IMR-90 (cell line): ENCODE data around the gene RASA1. TPM values are rescaled to one million over a fixed set of nuclear protein-coding genes. Genes with fewer than 3 reads are reported as not detected.
A peak's percentile ranks its signal among the peaks of the same experiment; 100 is the strongest.

Experiments used
- ATAC-seq: fragments of 200-7000 bp; cut with Tn5 transposase; 2 replicates; pipeline ENCODE4 v1.9.1; 2020; ENCODE audit warnings: low read depth, mild to moderate bottlenecking, moderate library complexity
- BruUV-seq: library from RNA; stranded (reverse); fragments of 400-500 nt; replicated peaks from 2 replicates; lab custom pipeline; 2021; lab: Mats Ljungman, UMichigan
- CTCF ChIA-PET: fragments of 300-600 bp; formaldehyde crosslinking; extraction: SDS; loops from one replicate; lab custom pipeline; 2021; ENCODE audit warnings: antibody characterized with exemption; lab: Yijun Ruan, JAX
- POLR2A ChIA-PET: fragments of 300-600 bp; sonication (Branson Sonifier 250); formaldehyde crosslinking; loops from one replicate; lab custom pipeline; 2022; ENCODE audit warnings: antibody characterized with exemption; ENCODE audit not compliant: unreplicated experiment; lab: Charles Lee
- DNase-seq: peaks from one replicate; pipeline ENCODE4 v3.0.0; 2013
- H2AFZ ChIP-seq: replicated peaks from 2 replicates; pipeline ENCODE3; 2013; ENCODE audit warnings: low read length, mild to moderate bottlenecking; ENCODE audit not compliant: poor library complexity
- H2AK5ac ChIP-seq: 2 replicates; pipeline ENCODE4 v1.6.1; 2013; ENCODE audit warnings: low read depth, low read length, inconsistent platforms
- H2AK9ac ChIP-seq: replicated peaks from 2 replicates; pipeline ENCODE3; 2013; ENCODE audit warnings: mild to moderate bottlenecking, low read depth, low read length, moderate library complexity; ENCODE audit not compliant: poor library complexity
- H2BK120ac ChIP-seq: 2 replicates; pipeline ENCODE4 v1.6.1; 2013; ENCODE audit warnings: low read depth, low read length, inconsistent platforms
- H2BK15ac ChIP-seq: 3 replicates; pipeline ENCODE4 v1.6.1; 2013; ENCODE audit warnings: low read depth, low read length, inconsistent platforms
- H2BK20ac ChIP-seq: 2 replicates; pipeline ENCODE4 v1.6.1; 2013; ENCODE audit warnings: low read depth, mild to moderate bottlenecking, inconsistent platforms, low read length, moderate library complexity
- H2BK5ac ChIP-seq: 2 replicates; pipeline ENCODE4 v1.6.1; 2013; ENCODE audit warnings: mild to moderate bottlenecking, low read depth, low read length, inconsistent platforms; ENCODE audit not compliant: poor library complexity, severe bottlenecking
- H3K14ac ChIP-seq: replicated peaks from 2 replicates; pipeline ENCODE4 v1.6.1; 2013; ENCODE audit warnings: low read depth, low read length, inconsistent platforms
- H3K18ac ChIP-seq: 2 replicates; pipeline ENCODE4 v1.6.1; 2013; ENCODE audit warnings: low read depth, low read length, control low read depth
- H3K23ac ChIP-seq: 2 replicates; pipeline ENCODE4 v1.6.1; 2013; ENCODE audit warnings: low read depth, low read length, inconsistent platforms
- H3K27ac ChIP-seq: 2 replicates; pipeline ENCODE4 v1.5.1; 2013; ENCODE audit warnings: mild to moderate bottlenecking, control low read depth, low read length; ENCODE audit not compliant: insufficient read depth
- H3K27me3 ChIP-seq: 2 replicates; pipeline ENCODE4 v1.6.1; 2013; ENCODE audit warnings: low read length; ENCODE audit not compliant: control insufficient read depth, insufficient read depth
- H3K36me3 ChIP-seq: 2 replicates; pipeline ENCODE4 v1.6.1; 2013; ENCODE audit warnings: low read length, mixed read lengths; ENCODE audit not compliant: control insufficient read depth, insufficient read depth
- H3K4ac ChIP-seq: 2 replicates; pipeline ENCODE4 v1.6.1; 2013; ENCODE audit warnings: low read depth, low read length, inconsistent platforms
- H3K4me1 ChIP-seq: 2 replicates; pipeline ENCODE4 v1.6.1; 2013; ENCODE audit warnings: low read length, mixed read lengths; ENCODE audit not compliant: control insufficient read depth, insufficient read depth
- H3K4me2 ChIP-seq: 2 replicates; pipeline ENCODE4 v1.6.1; 2013; ENCODE audit warnings: low read depth, mild to moderate bottlenecking, control low read depth, low read length, moderate library complexity
- H3K4me3 ChIP-seq: 2 replicates; pipeline ENCODE4 v1.5.1; 2013; ENCODE audit warnings: low read depth, mild to moderate bottlenecking, control low read depth, low read length, moderate library complexity; ENCODE audit not compliant: insufficient read depth
- H3K56ac ChIP-seq: 2 replicates; pipeline ENCODE4 v1.6.1; 2013; ENCODE audit warnings: low read length, inconsistent platforms; ENCODE audit not compliant: insufficient read depth; ENCODE audit errors: extremely low read depth
- H3K79me1 ChIP-seq, 2 experiments: 2 replicates each; pipeline ENCODE4 v1.6.1; 2013; ENCODE audit warnings: low read length in 2 of 2, inconsistent platforms in 1 of 2, low read depth in 1 of 2
- H3K9ac ChIP-seq: 2 replicates; pipeline ENCODE4 v1.6.1; 2013; ENCODE audit warnings: low read depth, low read length, control low read depth
- H3K9me1 ChIP-seq: 2 replicates; pipeline ENCODE4 v1.6.1; 2013; ENCODE audit warnings: low read length, inconsistent platforms; ENCODE audit not compliant: insufficient read depth
- H3K9me3 ChIP-seq: 2 replicates; pipeline ENCODE4 v1.6.1; 2013; ENCODE audit warnings: low read length; ENCODE audit not compliant: control insufficient read depth, insufficient read depth
- H4K20me1 ChIP-seq: 2 replicates; pipeline ENCODE4 v1.6.1; 2013; ENCODE audit warnings: low read length, inconsistent platforms; ENCODE audit not compliant: insufficient read depth
- H4K5ac ChIP-seq: 2 replicates; pipeline ENCODE4 v1.6.1; 2013; ENCODE audit warnings: mild to moderate bottlenecking, low read depth, low read length, control low read depth
- H4K8ac ChIP-seq, 2 experiments: 2 replicates each; pipeline ENCODE4 v1.6.1; 2013; ENCODE audit warnings: low read depth in 2 of 2, low read length in 2 of 2, control low read depth in 1 of 2, inconsistent platforms in 1 of 2
- H4K91ac ChIP-seq: 2 replicates; pipeline ENCODE4 v1.6.1; 2013; ENCODE audit warnings: low read depth, low read length, inconsistent platforms; ENCODE audit not compliant: insufficient read depth
- MAFK ChIP-seq: IDR thresholded peaks from 2 replicates; pipeline ENCODE4 v1.6.1; 2012; ENCODE audit warnings: low read depth, low read length, improper control_type of control experiment
- RAD21 ChIP-seq: IDR thresholded peaks from 2 replicates; pipeline ENCODE4 v1.6.1; 2012; ENCODE audit warnings: low read length, improper control_type of control experiment
- WGBS, 2 experiments: methylation state at CpG; one replicate each; pipeline versions ENCODE4 v1.1.5 to v1.1.7; 2013; ENCODE audit warnings: missing lambda C conversion rate in 2 of 2; ENCODE audit not compliant: insufficient read length in 1 of 2; ENCODE audit errors: extremely low coverage in 2 of 2; 5-methylcytosine and 5-hydroxymethylcytosine counted together
- dilution Hi-C: fragments of 300-500 bp; cut with HindIII; formaldehyde crosslinking; loops from one replicate; pipeline ENCODE4 v1.14.3; 2018; ENCODE audit warnings: low sequenced_read_pairs; ENCODE audit not compliant: unreplicated experiment
- in situ Hi-C: fragments of 300-500 bp; cut with MboI; formaldehyde crosslinking; loops from 3 replicates; pipeline ENCODE4 v1.14.3; 2019; ENCODE audit warnings: low sequenced_read_pairs, inconsistent platforms, mixed read lengths
- intact Hi-C: fragments of 100-400 bp; cut with micrococcal nuclease; formaldehyde crosslinking; loops from 2 replicates; pipeline ENCODE4 v1.10.0; 2022
- polyA plus RNA-seq, 3 experiments: library from polyadenylated mRNA; depleted of rRNA; stranded (reverse); fragments of >200 nt; gene quantifications; 2 replicates each; pipeline ENCODE4 v1.2.3, GENCODE V29; 2012; ENCODE audit warnings: low replicate concordance in 1 of 3
- total RNA-seq: library from RNA; depleted of rRNA; stranded (reverse); fragments of >200 nt; gene quantifications from 2 replicates; pipeline ENCODE4 v1.2.3, GENCODE V29; 2012

RASA1 gene
- total and polyA plus RNA-seq, 2 of the 4 experiments (the other 2 are of a cell fraction), result 37.6 to 45.7 TPM

- Histone ChIP-seq H4K5ac (no peak overlapping the region), H3K4ac (no peak overlapping the region), H3K79me1 (peaks cover 15 to 21% of the 10 kb centered on the region in 2 experiments), H4K91ac (no peak overlapping the region), H3K36me3 (peaks cover 24% of the 10 kb centered on the region), H3K14ac (no peak overlapping the region), H2AK9ac (no peak overlapping the region), H2BK120ac (no peak overlapping the region), H4K20me1 (no peaks in the 10 kb centered on the region; the same call in 1 of the 2 replicates), H2BK5ac (peak overlapping the region; percentile 36), H3K4me3 (no peak overlapping the region), H2AFZ (no peak overlapping the region), H3K9me1 (no peaks in the 10 kb centered on the region), H3K27ac (no peak overlapping the region), H4K8ac (no peak overlapping the region; a peak in 2 of 4 replicates), H3K27me3 (no peaks in the 10 kb centered on the region), H3K9ac (no peak overlapping the region), H3K18ac (no peak overlapping the region; the same call in 1 of the 2 replicates), H3K9me3 (peaks cover 2% of the 10 kb centered on the region; the same call in 1 of the 2 replicates), H3K23ac (peak overlapping the region; percentile 68; the same call in 1 of the 2 replicates), H3K4me1 (peaks cover 3% of the 10 kb centered on the region), H3K56ac (no peak overlapping the region), H3K4me2 (no peak overlapping the region), H2BK15ac (no peak overlapping the region), H2AK5ac (no peak overlapping the region), H2BK20ac (no peak overlapping the region)
- ChIA-PET CTCF (interaction anchor here (1.0 to 1.3 kb wide), 2 partner anchors 12 to 329 kb away, joined by 4 to 5 read pairs; no protein-coding TSS in a partner anchor), POLR2A (no interaction called here)
- TF ChIP-seq RAD21 (no peak), MAFK (peak; percentile 98)
- in situ Hi-C loops (no loop called here), dilution Hi-C loops (no loop called here), intact Hi-C loops (no loop called here)
- no TSS peak for BruUV-seq
- ATAC-seq (no peak), DNase-seq (no peak)
- WGBS, 2 experiments, result 100% methylated on average over 1 of the region's 5 CpGs; no CpG with 5 or more reads in 1 of the 2 experiments
Observed at GRCh38 chr5:87398981-87399614, 131.4 kb downstream of the RASA1 start.
